Kidney epithelial cell (primary cell): ENCODE data around the gene GJB1. TPM values are rescaled to one million over a fixed set of nuclear protein-coding genes. Genes with fewer than 3 reads are reported as not detected.

Experiments
- total RNA-seq: library from RNA; depleted of rRNA; stranded (reverse); fragments of >200 nt; gene quantifications from 2 replicates; pipeline ENCODE4 v1.2.3, GENCODE V29; 2015

The GJB1 gene
- total RNA-seq, 1 donor from 2014 or later, result not detected

Other genes starting within 250 kb of the GJB1 start
- gene SNX12, start 154.9 kb upstream of the GJB1 start, total RNA-seq, result 76.2 and 95.8 TPM in 2 replicates
- gene FOXO4, start 127.4 kb upstream of the GJB1 start, total RNA-seq, result 3.9 and 4.5 TPM in 2 replicates
- gene CXorf65, start 116.5 kb upstream of the GJB1 start, total RNA-seq, result not detected in 2 replicates
- gene IL2RG, start 111.6 kb upstream of the GJB1 start, total RNA-seq, result 0.08 TPM in 1 of 2 replicates, not detected in the other
- gene MED12, start 104.6 kb upstream of the GJB1 start, total RNA-seq, result 20.3 and 25.3 TPM in 2 replicates
- 0.13 and 0.34 TPM in 2 replicates for gene NLGN3, start 78.4 kb upstream of the GJB1 start, total RNA-seq
- gene ZMYM3, start 30.9 kb downstream of the GJB1 start, total RNA-seq, result 11.0 and 16.7 TPM in 2 replicates
- gene NONO, start 60.4 kb downstream of the GJB1 start, total RNA-seq, result 353 and 411 TPM in 2 replicates
- 1.1 and 1.7 TPM in 2 replicates for gene ITGB1BP2, start 78.5 kb downstream of the GJB1 start, total RNA-seq
- gene TAF1, start 143.1 kb downstream of the GJB1 start, total RNA-seq, result 15.1 and 19.9 TPM in 2 replicates